Tibial nerve (tissue), 4 donors: Measurements from ENCODE around the gene TSEN34.

Experiments used
- CTCF ChIP-seq, 5 experiments: fragments of 200-600 bp in 3 of 5; fragments of 450-650 bp in 2 of 5; sonication (generic) in 3 of 5; IDR thresholded peaks; one replicate each; pipeline ENCODE4 v1.5.1; 2016 to 2019; ENCODE audit warnings: antibody characterized with exemption in 5 of 5, mild to moderate bottlenecking in 3 of 5, moderate library complexity in 2 of 5
- EP300 ChIP-seq, 2 donors: sonication (generic); formaldehyde crosslinking; IDR thresholded peaks; one replicate each; pipeline ENCODE4 v1.6.1; 2017; ENCODE audit warnings: antibody characterized with exemption in 2 of 2, mild to moderate bottlenecking in 1 of 2
- POLR2A ChIP-seq, 2 donors: fragments of 450-650 bp; IDR thresholded peaks; one replicate each; pipeline ENCODE4 v1.6.1; 2017; ENCODE audit warnings: antibody characterized with exemption in 2 of 2, mild to moderate bottlenecking in 2 of 2, moderate library complexity in 2 of 2

GRCh38 chr19:54233941-54234340 lies 42.8 kb downstream of the TSEN34 start:
- no peak for TF ChIP-seq CTCF (IDR thresholded peaks at IDR 0.05)
- TF ChIP-seq POLR2A (IDR thresholded peaks at IDR 0.05): no peak
- no peak for TF ChIP-seq EP300 (IDR thresholded peaks at IDR 0.05)
